Measurements from ENCODE around the gene NDUFV2.
"Not testable (repeated sequence)": the region's sequence is repeated elsewhere in the genome, so short reads cannot be mapped to it uniquely, and the experiment has no call there.

Gene NDUFV2

DNA sequence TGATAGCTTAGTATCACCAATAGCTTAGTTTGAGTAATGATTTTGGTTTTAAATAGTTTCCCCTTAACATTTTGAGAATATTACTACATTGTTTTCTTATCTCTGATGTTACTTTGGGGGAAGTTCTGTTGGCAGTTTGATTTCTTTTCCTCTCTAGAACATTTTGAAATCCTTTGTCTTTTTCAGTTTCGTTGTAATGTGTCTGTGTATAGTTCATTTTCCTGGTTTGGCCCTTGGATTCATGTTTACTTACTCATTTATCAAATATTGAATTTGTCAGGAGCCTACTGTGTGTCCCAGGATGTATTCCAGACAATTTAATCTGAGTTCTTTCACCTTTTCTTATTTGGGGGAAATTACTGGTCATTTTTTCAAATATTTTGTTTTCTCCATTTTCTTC is 50.8 kb downstream of the NDUFV2 start:
- DNase-seq (ENCODE audit: low spot score): no peak

DNA sequence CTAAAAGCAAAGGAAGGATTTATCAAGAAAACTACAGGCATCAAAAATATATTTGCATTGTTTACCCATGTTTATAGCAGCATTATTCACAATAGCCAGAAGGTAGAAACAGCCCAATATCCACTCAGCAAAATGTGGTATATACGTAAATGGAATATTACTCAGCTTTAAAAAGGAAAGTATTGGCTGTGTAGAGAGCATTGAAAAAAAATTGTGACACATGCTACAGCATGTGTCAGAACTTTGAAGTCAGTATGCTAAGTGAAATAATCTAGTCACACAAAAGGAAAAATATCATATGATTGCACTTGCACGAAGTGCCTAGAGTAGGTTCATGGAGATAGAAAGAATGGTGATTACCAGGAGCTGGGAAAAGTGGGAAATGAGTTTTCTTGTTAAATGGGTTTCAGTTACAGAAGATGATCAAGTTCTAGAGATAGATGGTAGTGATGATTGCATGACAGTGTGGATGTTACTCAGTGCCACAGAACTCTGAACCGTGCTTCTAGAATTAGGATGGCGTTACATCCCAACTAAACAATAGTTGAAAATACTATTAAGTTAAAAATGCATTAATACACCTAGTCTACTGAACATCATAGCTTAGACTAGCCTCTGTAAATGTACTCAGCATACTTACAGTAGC is 54.2 kb downstream of the NDUFV2 start:
- DNase-seq (ENCODE audit: low spot score): no peak

DNA sequence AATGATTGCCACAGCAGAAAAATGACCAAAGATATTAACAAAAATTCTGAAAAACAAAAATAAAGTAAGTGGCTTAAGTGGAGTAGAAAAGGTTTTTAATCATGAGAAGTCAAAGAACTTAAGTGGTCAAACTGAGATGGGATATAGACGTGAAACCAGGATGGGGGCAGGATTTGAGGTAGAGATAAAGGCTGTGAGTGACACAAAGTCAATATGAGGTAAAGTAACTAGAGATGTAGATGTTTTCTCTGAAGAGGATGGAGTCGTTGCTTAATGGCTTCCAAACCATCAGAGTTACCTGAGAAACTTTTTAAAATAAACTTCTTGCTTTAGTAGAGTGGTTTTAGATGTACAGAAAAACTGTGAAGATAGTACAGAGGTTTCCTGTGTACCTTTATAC is 55.3 kb downstream of the NDUFV2 start:
- DNase-seq (ENCODE audit: low spot score): no peak

DNA sequence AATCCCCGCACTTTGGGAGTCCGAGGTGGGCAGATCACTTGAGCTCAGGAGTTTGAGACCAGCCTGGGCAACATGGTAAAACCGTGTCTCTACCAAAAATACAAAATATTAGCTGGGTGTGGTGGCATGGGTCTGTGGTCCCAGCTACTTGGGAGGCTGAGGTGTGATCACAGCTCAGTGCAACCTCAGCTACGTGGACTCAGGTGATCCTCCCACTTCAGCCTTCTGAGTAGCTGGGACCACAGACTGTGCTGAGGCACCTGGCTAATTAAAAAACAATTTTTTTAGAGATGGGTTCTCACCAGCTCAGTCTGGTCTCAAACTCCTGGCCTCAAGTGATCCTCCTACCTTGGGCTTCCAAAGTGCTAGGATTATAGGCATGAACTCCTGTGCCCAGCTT is 57.5 kb downstream of the NDUFV2 start:
- no peak for DNase-seq (ENCODE audit: low spot score)

DNA sequence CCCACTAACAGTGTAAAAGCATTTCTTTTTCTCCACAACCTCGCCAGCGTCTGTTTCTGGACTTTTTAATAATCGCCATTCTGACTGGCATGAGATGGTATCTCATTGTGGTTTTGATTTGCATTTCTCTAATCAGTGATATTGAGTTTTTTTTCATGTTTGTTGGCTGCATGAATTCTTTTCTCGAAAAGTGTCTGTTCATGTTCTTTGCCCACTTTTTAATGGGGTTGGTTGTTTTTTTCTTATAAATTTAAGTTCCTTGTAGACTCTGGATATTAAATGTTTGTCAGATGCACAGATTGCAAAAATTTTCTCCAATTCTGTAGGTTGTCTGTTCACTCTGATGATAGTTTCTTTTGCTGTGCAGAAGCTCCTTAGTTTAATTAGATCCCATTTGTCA is 60.2 kb downstream of the NDUFV2 start:
- not testable (repeated sequence) for DNase-seq (ENCODE audit: low spot score)

DNA sequence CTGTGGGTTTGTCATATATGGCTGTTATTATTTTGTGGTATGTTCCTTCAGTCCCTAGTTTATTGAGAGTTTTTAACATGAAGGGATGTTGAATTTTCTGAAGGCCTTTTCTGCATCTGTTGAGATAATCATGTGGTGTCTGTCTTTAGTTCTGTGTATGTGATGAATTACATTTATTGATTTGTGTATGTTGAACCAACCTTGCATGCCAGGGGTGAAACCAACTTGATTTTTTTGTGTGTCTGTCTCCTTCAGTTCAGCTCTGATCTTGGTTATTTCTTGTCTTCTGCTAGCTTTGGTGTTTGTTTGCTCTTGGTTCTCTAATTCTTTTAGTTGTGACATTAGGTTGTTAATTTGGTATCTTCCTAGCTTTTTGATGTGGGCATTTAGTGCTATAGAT is 61.6 kb downstream of the NDUFV2 start:
- not testable (repeated sequence) for DNase-seq (ENCODE audit: low spot score)

DNA sequence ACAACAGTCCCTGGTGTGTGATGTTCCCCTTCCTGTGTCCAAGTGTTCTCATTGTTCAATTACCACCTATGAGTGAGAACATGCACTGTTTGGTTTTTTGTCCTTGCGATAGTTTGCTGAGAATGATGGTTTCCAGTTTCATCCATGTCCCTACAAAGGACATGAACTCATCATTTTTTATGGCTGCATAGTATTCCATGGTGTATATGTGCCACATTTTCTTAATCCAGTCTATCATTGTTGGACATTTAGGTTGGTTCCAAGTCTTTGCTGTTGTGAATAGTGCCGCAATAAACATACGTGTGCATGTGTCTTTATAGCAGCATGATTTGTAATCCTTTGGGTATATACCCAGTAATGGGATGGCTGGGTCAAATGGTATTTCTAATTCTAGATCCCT is 63.4 kb downstream of the NDUFV2 start:
- not testable (repeated sequence) for DNase-seq (ENCODE audit: low spot score)

DNA sequence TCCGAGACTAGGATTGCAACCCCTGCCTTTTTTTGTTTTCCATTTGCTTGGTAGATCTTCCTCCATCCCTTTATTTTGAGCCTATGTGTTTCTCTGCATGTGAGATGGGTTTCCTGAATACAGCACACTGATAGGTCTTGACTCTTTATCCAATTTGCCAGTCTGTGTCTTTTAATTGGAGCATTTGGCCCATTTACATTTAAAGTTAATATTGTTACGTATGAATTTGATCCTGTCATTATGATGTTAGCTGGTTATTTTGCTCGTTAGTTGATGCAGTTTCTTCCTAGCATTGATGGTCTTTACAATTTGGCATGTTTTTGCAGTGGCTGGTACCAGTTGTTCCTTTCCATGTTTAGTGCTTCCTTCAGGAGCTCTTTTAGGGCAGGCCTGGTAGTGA is 67.0 kb downstream of the NDUFV2 start:
- DNase-seq (ENCODE audit: low spot score): not testable (repeated sequence)

DNA sequence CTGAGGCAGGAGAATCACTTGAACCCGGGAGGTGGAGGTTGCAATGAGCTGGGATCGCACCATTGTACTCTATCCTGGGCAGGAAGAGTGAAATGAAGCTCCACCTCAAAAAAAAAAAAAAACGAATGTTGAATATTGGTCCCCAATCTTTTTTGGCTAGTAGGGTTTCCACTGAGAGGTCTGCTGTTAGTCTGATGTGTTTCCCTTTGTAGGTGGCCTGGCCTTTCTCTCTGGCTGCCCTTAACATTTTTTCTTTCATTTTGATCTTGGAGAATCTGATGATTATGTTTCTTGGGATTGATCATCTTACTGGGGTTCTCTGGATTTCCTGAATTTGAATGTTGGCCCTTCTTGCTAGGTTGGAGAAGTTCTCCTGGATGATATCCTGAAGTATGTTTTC is 69.4 kb downstream of the NDUFV2 start:
- DNase-seq (ENCODE audit: low spot score): not testable (repeated sequence)

DNA sequence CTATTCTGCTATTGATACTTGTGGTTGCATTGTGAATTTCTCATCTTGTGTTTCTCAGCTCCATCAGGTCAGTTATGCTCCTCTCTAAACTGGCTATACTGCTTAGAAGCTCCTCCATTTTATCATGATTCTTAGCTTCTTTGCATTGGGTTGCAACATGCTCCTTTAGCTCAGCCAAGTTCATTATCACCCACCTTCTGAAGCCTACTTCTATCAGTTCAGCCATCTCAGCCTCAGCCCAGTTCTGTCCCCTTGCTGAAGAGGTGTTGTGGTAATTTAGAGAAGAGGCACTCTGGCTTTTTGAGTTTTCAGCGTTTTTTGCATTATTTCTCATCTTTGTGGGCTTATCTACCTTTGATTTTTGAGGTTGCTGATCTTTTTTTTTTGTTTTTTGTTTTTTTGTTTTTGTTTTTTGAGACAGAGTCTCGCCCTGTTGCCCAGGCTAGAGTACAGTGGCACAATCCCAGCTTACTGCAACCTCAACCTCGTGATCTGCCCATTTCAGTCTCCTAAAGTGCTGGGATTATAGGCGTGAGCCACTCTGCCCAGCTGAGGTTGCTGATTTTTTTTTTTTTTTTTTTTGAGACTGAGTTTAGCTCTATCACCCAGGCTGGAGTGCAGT is 70.1 kb downstream of the NDUFV2 start:
- DNase-seq (ENCODE audit: low spot score): no peak

DNA sequence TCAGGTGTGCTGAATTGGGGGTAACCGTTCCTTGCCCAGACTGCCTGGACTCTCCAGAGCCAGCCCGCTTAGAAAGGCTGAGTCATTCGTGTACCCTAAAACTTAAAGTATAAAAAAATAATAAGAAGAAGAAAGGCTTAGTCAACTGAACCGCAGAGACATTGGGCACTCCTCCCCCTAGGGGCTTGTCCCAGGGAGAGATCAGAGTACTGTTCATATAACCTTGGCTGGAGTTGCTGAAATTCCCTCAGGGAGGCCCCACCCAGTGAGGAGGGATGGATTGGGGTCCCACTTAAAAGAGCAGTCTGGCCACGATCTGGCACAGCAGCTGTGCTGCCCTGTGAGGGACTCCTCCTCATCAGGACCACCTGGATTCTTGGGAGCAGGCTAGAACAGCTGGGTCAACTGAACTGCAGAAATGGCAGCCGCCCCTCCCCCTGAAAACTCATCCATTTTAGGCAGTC is 71.3 kb downstream of the NDUFV2 start:
- peak; percentile 35 for DNase-seq (ENCODE audit: low spot score)

DNA sequence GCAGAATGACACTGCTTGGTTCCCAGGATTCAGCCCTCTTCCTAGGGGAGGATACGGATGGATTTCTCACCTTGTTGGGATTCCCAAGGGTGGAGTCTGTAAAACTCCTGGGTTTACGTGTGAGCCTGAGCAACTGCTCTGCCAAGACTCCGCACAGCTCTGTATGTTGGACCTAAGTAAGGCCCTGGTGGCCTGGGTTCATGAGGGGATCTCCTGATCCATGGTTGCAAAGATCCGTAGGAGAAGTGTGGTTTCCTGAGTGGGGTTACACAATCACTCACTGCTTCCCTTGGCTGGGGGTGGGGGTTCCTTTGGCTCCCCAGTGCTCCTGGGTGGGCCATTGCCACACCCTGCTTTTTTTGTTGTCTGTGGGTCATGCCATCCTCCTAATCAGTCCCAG is 71.8 kb downstream of the NDUFV2 start:
- no peak for DNase-seq (ENCODE audit: low spot score)

DNA sequence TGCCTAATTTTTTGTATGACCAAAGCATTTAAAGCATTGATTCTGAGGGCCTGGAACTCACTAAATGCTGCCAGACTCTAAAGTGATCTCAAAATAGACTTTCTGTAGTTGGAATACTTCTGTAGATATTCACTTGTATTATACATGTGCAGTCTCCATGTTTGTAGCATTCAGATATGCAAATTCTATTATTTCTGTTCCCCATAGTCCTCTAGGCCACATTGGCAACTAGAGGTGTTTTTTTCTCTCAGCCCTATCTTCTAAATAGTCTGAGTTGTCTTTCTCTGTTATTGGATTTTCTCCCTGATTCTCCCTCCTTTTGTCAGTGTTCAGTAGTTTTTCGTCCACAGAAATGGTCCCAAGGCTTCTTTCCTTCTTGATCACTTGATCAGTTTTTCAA is 72.6 kb downstream of the NDUFV2 start:
- DNase-seq (ENCODE audit: low spot score): no peak

DNA sequence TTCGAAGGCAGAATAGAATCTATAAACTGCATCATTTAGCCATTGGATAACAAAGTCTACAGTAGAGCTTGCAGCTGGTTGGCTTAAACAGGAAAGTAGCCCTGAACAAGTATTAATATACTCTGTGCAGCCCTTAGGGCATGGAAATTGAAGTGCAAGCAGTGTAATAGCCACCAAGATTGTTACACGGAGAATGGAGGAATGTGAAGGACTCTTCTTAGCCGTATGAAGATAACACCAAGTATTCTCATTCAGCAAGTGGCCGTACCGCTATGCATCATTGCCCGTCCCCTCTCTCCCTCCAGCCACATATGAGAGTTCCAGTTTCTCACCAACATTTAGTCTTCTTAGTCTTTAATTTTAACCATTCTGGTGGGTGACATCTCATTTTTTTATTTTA is 74.5 kb downstream of the NDUFV2 start:
- DNase-seq (ENCODE audit: low spot score): no peak

DNA sequence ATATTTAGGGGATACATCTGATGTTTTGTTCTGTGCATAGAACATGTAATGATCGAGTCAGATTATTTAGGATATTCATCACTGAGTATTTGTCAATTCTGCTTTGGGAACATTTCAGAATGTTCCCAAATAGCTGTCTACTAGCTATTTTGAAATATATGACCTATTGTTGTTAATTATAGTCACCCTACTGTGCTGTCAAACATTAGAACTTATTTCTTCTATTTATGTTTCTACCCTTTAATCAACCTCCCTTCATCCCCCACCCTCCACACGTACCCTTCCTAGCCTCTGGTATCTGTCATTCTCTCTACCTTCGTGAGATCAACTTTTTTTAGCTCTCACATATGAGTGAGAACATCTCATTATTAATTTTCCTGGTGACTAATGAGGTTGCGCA is 75.0 kb downstream of the NDUFV2 start:
- no peak for DNase-seq (ENCODE audit: low spot score)

DNA sequence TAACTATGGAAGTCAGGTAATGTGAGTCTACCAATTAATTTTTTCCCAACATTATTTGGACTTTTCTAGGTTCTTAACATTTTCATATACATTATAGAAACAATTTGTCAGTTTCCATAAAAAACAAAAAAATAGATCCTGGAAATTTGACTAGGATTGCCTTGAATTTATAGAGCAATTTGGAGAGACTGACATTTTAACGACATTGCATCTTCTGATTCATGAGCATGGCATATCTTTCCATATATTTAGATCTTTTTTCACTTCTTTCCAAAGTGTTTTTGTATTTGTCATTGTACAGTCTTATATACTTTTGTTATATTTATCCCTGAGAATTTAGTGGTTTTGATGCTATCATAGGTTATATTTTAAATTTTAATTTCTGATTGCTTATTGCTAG is 76.1 kb downstream of the NDUFV2 start:
- DNase-seq (ENCODE audit: low spot score): no peak

DNA sequence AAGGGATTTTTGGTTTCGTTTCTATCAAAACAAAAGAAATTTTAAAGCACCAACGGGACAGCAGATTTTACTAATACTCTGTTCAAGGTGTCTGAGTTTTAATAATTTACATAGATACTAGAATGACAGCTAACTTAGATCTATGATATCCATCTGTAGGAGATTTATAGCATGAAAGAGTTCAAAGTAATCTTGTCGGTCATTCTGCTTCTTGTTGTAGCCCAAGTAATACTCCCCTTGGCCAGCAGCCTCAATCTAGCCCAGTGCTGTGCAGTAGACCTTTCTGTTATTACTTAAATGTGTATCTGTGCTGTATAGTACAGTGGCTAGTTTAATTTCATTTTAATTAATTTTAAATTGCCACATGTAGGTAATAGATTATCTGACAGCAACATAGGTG is 78.8 kb downstream of the NDUFV2 start:
- no peak for DNase-seq (ENCODE audit: low spot score)

DNA sequence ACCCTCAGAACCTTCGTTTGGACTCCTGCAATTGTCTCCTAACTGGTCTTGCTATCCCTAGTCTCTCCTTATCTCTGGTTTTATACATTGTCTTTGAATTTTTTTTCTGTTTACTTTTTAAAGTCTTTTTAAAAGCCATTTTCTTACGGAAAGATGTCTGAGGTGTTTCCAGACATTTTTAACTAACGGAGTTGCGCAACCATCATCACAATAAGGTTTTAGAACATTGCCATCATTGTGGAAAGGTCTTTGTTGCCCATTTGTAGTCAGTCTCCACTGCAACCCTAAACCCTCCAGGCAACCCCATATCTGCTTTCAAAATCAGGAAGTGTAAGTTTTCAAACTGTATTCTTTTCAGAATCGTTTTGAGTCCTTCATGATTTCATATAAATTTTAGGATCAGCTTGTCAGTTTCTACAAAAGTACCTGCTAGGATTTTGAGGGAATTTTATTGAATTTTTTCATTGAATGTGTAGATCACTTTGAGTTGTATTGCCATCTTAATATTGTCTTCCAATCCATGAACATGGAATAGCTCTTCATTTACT is 80.4 kb downstream of the NDUFV2 start:
- no peak for DNase-seq (ENCODE audit: low spot score)

Measured in CD4-positive, alpha-beta T cell treated with Interleukin-2 at 100 ng/mL for 4 hours (primary cell).